Measurements from ENCODE around the gene TNIK. TPM values are rescaled to one million over a fixed set of nuclear protein-coding genes. Genes with fewer than 3 reads are reported as not detected.
A peak's percentile ranks its signal among the peaks of the same experiment; 100 is the strongest.

The TNIK gene
- total RNA-seq, 1 donor from 2014 or later: 2.5 TPM

DNA sequence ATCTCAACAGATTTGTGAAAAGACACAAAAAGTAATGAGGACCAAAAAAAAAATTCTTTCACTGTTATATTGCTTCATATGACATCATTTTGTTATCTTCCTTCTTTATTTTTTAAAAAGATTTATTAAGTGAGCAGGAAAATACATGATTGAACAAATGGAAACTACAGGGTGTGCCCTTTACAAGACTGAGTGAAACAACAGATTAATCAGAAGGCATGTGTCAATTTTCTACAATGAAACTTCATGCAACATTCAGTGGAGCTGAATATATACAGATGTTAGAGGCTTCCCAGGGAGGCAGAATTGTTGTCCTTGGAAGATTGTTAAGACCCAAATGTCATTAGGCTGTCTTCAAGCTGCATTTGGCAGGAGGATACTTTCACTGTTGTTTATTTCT lies 405.3 kb downstream of the TNIK start:
- DNase-seq: no peak
- no peak for TF ChIP-seq CTCF (IDR thresholded peaks at IDR 0.05)
- Mint-ChIP-seq H3K4me3 (no peak overlapping the region), H3K36me3 (ENCODE audit: low read depth) (no peaks in the 10 kb centered on the region), H3K4me1 (no peaks in the 10 kb centered on the region), H3K27ac (no peak overlapping the region), H3K9me3 (no peaks in the 10 kb centered on the region), H3K27me3 (no peaks in the 10 kb centered on the region)
- intact Hi-C loops (cut with micrococcal nuclease): no loop called here
- CTCF ChIA-PET: no interaction called here
- no peak for ATAC-seq (ENCODE audit: low read depth)
- POLR2A ChIA-PET: no interaction called here

DNA sequence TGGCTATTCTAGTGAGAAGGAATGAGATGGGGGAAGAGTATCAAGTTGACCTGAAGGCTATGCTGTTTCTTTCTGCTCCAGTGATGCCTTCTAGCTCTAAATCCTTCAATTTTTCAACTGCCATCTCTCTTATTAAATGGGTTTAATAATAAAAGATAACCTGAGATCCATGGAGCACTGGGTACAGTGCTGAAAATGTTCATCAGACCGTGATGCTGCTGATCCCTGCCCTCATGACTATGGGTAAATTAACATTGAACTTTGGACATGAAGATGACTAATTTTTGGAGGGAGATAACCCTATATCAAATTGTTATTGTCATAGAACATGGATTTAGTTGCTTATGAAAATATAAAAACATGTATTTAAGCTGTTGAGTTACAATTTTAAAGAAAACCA lies 406.0 kb downstream of the TNIK start:
- CTCF ChIA-PET: interaction anchor here (1.3 kb wide), 1 partner anchor 512 kb away, joined by 3 read pairs; no protein-coding TSS in a partner anchor
- H3K27me3 Mint-ChIP-seq: no peaks in the 10 kb centered on the region
- intact Hi-C loops (cut with micrococcal nuclease): no loop called here

GRCh38 chr3:171049861-171050444 lies 410.3 kb downstream of the TNIK start:
- POLR2A ChIA-PET: no interaction called here
- no peaks in the 10 kb centered on the region for H3K4me1 Mint-ChIP-seq
- H3K4me3 Mint-ChIP-seq: no peak overlapping the region
- DNase-seq (no peak), ATAC-seq (ENCODE audit: low read depth) (peak; percentile 42)
- no peaks in the 10 kb centered on the region for H3K27me3 Mint-ChIP-seq
- intact Hi-C loops (cut with micrococcal nuclease): loop anchor here (1.0 to 2.0 kb wide), 3 partner anchors 517 to 1291 kb away; no protein-coding TSS in a partner anchor
- H3K27ac Mint-ChIP-seq: no peak overlapping the region
- CTCF ChIA-PET: interaction anchor here (0.6 to 4.6 kb wide), 6 partner anchors 12 to 1291 kb away, joined by 3 to 40 read pairs (median 4); no protein-coding TSS in a partner anchor
- H3K9me3 Mint-ChIP-seq: no peaks in the 10 kb centered on the region
- no peaks in the 10 kb centered on the region for H3K36me3 Mint-ChIP-seq (ENCODE audit: low read depth)
- no peak for TF ChIP-seq CTCF (IDR thresholded peaks at IDR 0.05)

More for the DNA sequence above, 406.0 kb downstream of the TNIK start:
- POLR2A ChIA-PET: no interaction called here
- TF ChIP-seq CTCF (IDR thresholded peaks at IDR 0.05): no peak
- H3K27ac Mint-ChIP-seq: no peak overlapping the region
- H3K36me3 Mint-ChIP-seq (ENCODE audit: low read depth): no peaks in the 10 kb centered on the region
- no peaks in the 10 kb centered on the region for H3K9me3 Mint-ChIP-seq
- DNase-seq (no peak), ATAC-seq (ENCODE audit: low read depth) (no peak)
- no peak overlapping the region for H3K4me3 Mint-ChIP-seq
- no peaks in the 10 kb centered on the region for H3K4me1 Mint-ChIP-seq

DNA sequence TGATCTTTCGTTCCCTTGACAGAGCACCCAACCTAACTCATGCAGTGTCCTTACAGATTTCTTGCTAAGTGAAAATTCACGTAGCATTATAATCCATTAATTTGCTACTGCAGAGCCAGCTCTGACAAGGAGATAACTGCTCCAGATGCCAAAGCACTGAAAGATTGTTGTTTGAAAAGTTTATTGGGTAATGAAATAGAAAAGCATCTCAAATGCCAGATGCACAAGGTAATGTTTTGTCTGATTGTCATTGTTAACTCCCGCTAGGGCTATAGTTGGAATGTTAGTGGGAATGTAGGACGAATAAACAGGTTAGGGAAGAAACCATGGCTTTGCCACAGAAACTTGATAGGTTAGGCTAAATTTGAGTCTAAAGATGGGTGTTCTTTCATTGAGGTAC lies 413.4 kb downstream of the TNIK start:
- intact Hi-C loops (cut with micrococcal nuclease): no loop called here
- Mint-ChIP-seq H3K36me3 (ENCODE audit: low read depth) (no peaks in the 10 kb centered on the region), H3K27ac (no peak overlapping the region), H3K4me3 (no peak overlapping the region), H3K4me1 (no peaks in the 10 kb centered on the region), H3K9me3 (no peaks in the 10 kb centered on the region), H3K27me3 (peaks cover 3% of the 10 kb centered on the region)
- ATAC-seq (ENCODE audit: low read depth) (no peak), DNase-seq (no peak)
- POLR2A ChIA-PET: no interaction called here
- TF ChIP-seq CTCF (IDR thresholded peaks at IDR 0.05): no peak
- CTCF ChIA-PET: no interaction called here

- no peaks in the 10 kb centered on the region for H3K4me1 Mint-ChIP-seq
- ChIA-PET POLR2A (no interaction called here), CTCF (no interaction called here)
- intact Hi-C loops (cut with micrococcal nuclease): no loop called here
- no peak for TF ChIP-seq CTCF (IDR thresholded peaks at IDR 0.05)
- H3K27ac Mint-ChIP-seq: no peak overlapping the region
- DNase-seq: no peak
- no peak for ATAC-seq (ENCODE audit: low read depth)
- H3K4me3 Mint-ChIP-seq: no peak overlapping the region
- H3K27me3 Mint-ChIP-seq: peaks cover 5% of the 10 kb centered on the region
- H3K36me3 Mint-ChIP-seq (ENCODE audit: low read depth): no peaks in the 10 kb centered on the region
- H3K9me3 Mint-ChIP-seq: no peaks in the 10 kb centered on the region
These were observed 415.1 kb downstream of the TNIK start for GRCh38 chr3:171044835-171045793.
